Stimulated activated CD4-positive, alpha-beta T cell treated with anti-CD3 and anti-CD28 coated beads, TNF-alpha, amount 100 ng/mL, for 1 hour (primary cell): Measurements from ENCODE around the gene PGF.

Source experiments
- DNase-seq, 3 donors: peaks; one replicate each; pipeline ENCODE4 v3.0.0-alpha.2; 2020; ENCODE audit warnings: low read depth in 3 of 3, low spot score in 1 of 3

The PGF gene

GRCh38 chr14:74904635-74905503 is 50.5 kb downstream of the PGF start:
- DNase-seq, result no peak

DNA sequence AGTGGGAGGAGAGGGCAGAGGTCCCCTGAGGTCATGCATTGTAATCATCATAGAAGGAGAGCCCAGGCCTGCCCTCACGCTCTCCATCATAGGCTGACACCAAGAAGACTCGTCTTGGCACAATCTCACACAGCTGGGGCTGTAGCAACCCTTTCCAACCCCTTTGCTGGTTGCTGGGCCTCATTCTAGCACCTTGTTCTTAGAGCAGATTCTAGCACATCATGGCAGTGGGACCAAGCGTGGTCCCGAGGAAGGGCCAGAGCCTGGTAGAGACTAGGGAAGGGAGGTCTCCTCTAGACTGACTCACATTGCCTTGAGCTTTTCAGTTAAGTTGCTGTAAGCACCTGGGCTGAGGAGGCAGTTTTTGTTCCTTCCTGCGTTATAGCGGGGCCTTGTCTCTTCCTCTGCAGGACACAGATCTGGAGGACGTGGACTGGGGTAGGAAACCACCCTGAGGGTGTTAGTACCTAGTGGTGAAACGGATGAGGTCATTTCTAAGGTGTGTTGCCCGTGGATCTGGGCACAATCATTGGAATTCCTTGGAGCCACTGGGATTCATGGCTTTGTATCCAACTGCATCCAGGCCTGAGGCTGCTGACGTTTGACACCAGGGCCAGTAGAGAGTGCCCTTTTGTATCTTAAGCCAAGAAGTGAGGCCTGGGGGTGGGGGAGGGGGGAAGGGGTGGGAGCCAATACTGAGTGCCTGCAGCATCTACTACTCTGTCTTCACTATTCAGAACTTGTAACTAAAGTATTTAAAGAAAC is 52.3 kb downstream of the PGF start:
- DNase-seq, result no peak

DNA sequence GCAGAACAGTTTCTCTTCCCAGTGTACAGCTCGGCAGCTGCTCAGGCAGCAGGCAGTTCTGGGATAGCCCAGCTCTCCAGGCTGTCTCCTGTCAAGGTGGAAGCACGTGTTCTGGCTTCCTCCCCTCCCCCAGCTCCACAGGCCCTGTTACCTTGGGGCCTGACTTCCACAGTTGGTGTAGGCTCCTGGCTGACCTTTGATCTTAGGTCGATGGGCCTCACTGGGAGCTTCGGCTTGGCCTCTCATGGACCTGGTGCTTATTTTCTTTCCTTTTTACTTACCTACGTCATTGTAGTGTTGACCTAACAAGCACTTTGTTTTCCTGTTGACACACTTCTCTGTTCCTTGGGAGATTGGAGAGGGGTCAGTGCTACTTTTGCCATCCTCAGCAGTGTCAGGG is 56.7 kb downstream of the PGF start:
- DNase-seq, result no peak

DNA sequence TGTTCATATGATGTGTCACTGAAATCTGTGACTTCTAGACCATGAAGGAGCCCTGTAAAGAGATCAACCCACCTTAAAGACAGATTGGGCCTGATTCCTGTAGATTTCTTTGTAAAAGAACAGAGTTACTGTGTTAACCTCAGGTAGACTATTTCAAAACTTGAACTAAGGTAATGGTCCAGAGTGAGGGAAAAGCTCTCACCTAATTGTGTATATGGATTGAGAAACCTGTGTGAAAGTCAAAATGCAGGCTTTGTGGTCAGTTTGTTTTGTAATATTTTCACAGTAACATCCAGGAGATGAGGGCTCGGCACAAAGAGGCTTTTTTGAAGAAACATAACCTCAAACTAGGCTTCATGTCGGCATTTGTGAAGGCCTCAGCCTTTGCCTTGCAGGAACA is 57.3 kb downstream of the PGF start:
- DNase-seq, result no peak

DNA sequence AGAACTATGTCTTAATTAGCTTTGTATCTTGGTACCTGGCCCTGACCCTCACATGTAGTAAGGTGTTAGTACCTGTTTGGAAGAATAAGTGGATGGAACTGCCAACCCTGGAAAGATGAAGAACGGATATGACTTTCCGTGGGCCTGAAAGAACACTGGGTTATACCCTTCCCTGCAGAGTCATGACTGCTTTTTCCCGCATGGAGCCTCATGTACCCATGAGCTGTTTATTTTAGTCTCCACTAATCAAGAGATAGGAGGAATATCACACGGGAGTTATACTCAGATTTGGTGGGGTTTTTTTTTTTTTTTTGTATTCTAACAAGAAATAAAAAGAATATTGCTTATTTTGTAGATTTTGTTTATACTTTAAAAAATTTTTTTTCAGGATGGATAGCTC is 57.8 kb downstream of the PGF start:
- no peak for DNase-seq

- no peak for DNase-seq
Observed at GRCh38 chr14:74896400-74896799, 59.0 kb downstream of the PGF start.

DNA sequence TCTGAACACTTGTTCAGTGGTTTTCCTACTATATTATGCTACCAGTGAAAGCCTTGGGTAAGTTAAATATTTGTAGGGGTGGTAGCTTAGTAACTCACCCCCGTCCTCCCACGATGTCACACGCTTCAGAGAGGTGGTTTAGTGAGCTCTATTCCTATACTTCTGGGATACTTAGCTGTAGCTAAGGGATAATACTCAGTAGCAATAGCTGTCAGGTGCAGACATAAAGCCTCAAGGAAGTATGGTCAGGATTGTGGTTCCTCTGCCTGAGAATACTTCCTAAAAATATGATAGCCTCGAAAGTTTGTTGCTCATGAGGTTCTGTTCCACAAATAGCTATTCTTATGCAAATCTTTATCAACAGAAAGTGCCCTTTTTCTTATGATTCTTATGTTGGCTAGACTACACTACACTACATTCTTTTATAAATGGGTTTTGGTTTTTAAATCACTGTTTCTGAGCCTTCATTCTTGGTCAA is 61.7 kb downstream of the PGF start:
- DNase-seq, result no peak

- no peak for DNase-seq
Observed at GRCh38 chr14:74892745-74893144, 62.7 kb downstream of the PGF start.

- DNase-seq, result no peak
Observed at GRCh38 chr14:74891870-74892269, 63.5 kb downstream of the PGF start.
